Calu3 (cell line): ENCODE measurements around the gene BICRAL. TPM values are rescaled to one million over a fixed set of nuclear protein-coding genes. Genes with fewer than 3 reads are reported as not detected.

Experiments
- BruUV-seq: library from RNA; stranded (reverse); fragments of 400-500 nt; replicated peaks from 2 replicates; lab custom pipeline; 2021; lab: Mats Ljungman, UMichigan
- CTCF ChIA-PET: fragments of 300-600 bp; sonication (Branson Sonifier 250); formaldehyde crosslinking; loops from one replicate; lab custom pipeline; 2022; ENCODE audit warnings: antibody characterized with exemption; lab: Charles Lee
- DNase-seq: peaks from one replicate; pipeline ENCODE4 v3.0.0; 2022
- H3K27ac Mint-ChIP-seq: one replicate; pipeline ENCODE4 v1.8.0; 2022; ENCODE audit warnings: mixed read lengths; ENCODE audit not compliant: unreplicated experiment
- H3K27me3 Mint-ChIP-seq: one replicate; pipeline ENCODE4 v1.8.0; 2022; ENCODE audit warnings: mixed read lengths; ENCODE audit not compliant: unreplicated experiment
- H3K36me3 Mint-ChIP-seq: one replicate; pipeline ENCODE4 v1.8.0; 2022; ENCODE audit warnings: mild to moderate bottlenecking, moderate library complexity, mixed read lengths; ENCODE audit not compliant: insufficient read depth, unreplicated experiment
- H3K4me1 Mint-ChIP-seq: one replicate; pipeline ENCODE4 v1.8.0; 2022; ENCODE audit warnings: mild to moderate bottlenecking, low read depth, mixed read lengths; ENCODE audit not compliant: unreplicated experiment
- H3K4me3 Mint-ChIP-seq: one replicate; pipeline ENCODE4 v1.8.0; 2022; ENCODE audit warnings: mild to moderate bottlenecking, low read depth, moderate library complexity, mixed read lengths; ENCODE audit not compliant: unreplicated experiment
- H3K9me3 Mint-ChIP-seq: one replicate; pipeline ENCODE4 v1.8.0; 2022; ENCODE audit warnings: low read depth, mixed read lengths; ENCODE audit not compliant: unreplicated experiment
- CTCF ChIP-seq: fragments of 200-600 bp; IDR thresholded peaks from one replicate; pipeline ENCODE4 v1.8.0; 2022; ENCODE audit warnings: antibody characterized with exemption; ENCODE audit not compliant: unreplicated experiment
- intact Hi-C: fragments of 100-400 bp; cut with micrococcal nuclease; formaldehyde crosslinking; loops from one replicate; pipeline ENCODE4 v1.10.0; 2022; ENCODE audit not compliant: unreplicated experiment
- total RNA-seq: library from RNA; stranded (reverse); gene quantifications from 2 replicates; pipeline ENCODE4 v1.2.3, GENCODE V29; 2022

Gene BICRAL
- total RNA-seq, 1 experiment from 2014 or later = 19.2 TPM

- H3K9me3 Mint-ChIP-seq = no peaks in the 10 kb centered on the region
- no peak for TF ChIP-seq CTCF
- intact Hi-C loops = no loop called here
- DNase-seq = no peak
- H3K4me3 Mint-ChIP-seq = no peak overlapping the region
- H3K27me3 Mint-ChIP-seq = no peaks in the 10 kb centered on the region
- peaks cover 20% of the 10 kb centered on the region for H3K4me1 Mint-ChIP-seq
- CTCF ChIA-PET = interaction anchor here (0.6 to 0.8 kb wide), 3 partner anchors 39 to 223 kb away, joined by 3 to 7 read pairs (median 3); partner anchors contain the start of gene UBR2
- H3K36me3 Mint-ChIP-seq = peaks cover 36% of the 10 kb centered on the region
- H3K27ac Mint-ChIP-seq = no peak overlapping the region
- no TSS peak for BruUV-seq
Observed at GRCh38 chr6:42787063-42787472, 5.2 kb downstream of the BICRAL start.

- no peak for DNase-seq
- Mint-ChIP-seq H3K9me3 (no peaks in the 10 kb centered on the region), H3K36me3 (peaks cover 20% of the 10 kb centered on the region), H3K4me1 (peaks cover 20% of the 10 kb centered on the region), H3K27me3 (no peaks in the 10 kb centered on the region), H3K27ac (peak overlapping the region; percentile 6), H3K4me3 (no peak overlapping the region)
- no peak for TF ChIP-seq CTCF
- no TSS peak for BruUV-seq
- CTCF ChIA-PET = interaction anchor here (0.7 kb wide), 1 partner anchor 16 kb away, joined by 4 read pairs; no protein-coding TSS in a partner anchor
- intact Hi-C loops = no loop called here
Observed at GRCh38 chr6:42788671-42789070, 6.8 kb downstream of the BICRAL start.

- H3K27me3 Mint-ChIP-seq = no peaks in the 10 kb centered on the region
- no peak overlapping the region for H3K27ac Mint-ChIP-seq
- intact Hi-C loops = no loop called here
- no peak overlapping the region for H3K4me3 Mint-ChIP-seq
- DNase-seq = no peak
- CTCF ChIA-PET = interaction anchor here (0.6 to 0.7 kb wide), 2 partner anchors 9 to 1884 kb away, joined by 5 to 6 read pairs; partner anchors contain the start of gene BICRAL
- no peak for TF ChIP-seq CTCF
- peaks cover 9% of the 10 kb centered on the region for H3K4me1 Mint-ChIP-seq
- H3K9me3 Mint-ChIP-seq = no peaks in the 10 kb centered on the region
- no TSS peak for BruUV-seq
- H3K36me3 Mint-ChIP-seq = peaks cover under 1% of the 10 kb centered on the region
Observed at GRCh38 chr6:42790549-42791181, 8.8 kb downstream of the BICRAL start.

- no peak for TF ChIP-seq CTCF
- BruUV-seq = no TSS peak
- intact Hi-C loops = no loop called here
- CTCF ChIA-PET = interaction anchor here (0.7 to 0.8 kb wide), 2 partner anchors 9 to 72 kb away, joined by 4 read pairs; no protein-coding TSS in a partner anchor
- DNase-seq = no peak
- H3K4me3 Mint-ChIP-seq = no peak overlapping the region
- H3K4me1 Mint-ChIP-seq = peaks cover 18% of the 10 kb centered on the region
- H3K27me3 Mint-ChIP-seq = no peaks in the 10 kb centered on the region
- no peaks in the 10 kb centered on the region for H3K9me3 Mint-ChIP-seq
- H3K27ac Mint-ChIP-seq = no peak overlapping the region
- H3K36me3 Mint-ChIP-seq = no peaks in the 10 kb centered on the region
Observed at GRCh38 chr6:42791706-42792320, 10.0 kb downstream of the BICRAL start.
